GM10248 (cell line): Measurements from ENCODE around the gene LDLRAD2.
"Not testable (repeated sequence)": the region's sequence is repeated elsewhere in the genome, so short reads cannot be mapped to it uniquely, and the experiment has no call there.

Experiments used
- CTCF ChIA-PET: fragments of 300-600 bp; sonication (Branson Sonifier 250); formaldehyde crosslinking; extraction: SDS; loops from one replicate; lab custom pipeline; 2021; ENCODE audit warnings: antibody characterized with exemption; lab: Yijun Ruan, JAX
- POLR2A ChIA-PET: fragments of 350-650 bp; sonication (Branson Sonifier 250); formaldehyde crosslinking; extraction: SDS; loops from one replicate; lab custom pipeline; 2020; ENCODE audit warnings: antibody characterized with exemption; lab: Yijun Ruan, JAX
- DNase-seq: peaks from one replicate; pipeline ENCODE4 v3.0.0; 2012; ENCODE audit errors: extremely low spot score
- TF ChIP-seq, protein P1 (sequence below): IDR thresholded peaks from 2 replicates; pipeline ENCODE4 v1.5.1; 2012; ENCODE audit warnings: mild to moderate bottlenecking, low read depth; ENCODE audit errors: extremely low read depth, missing control alignments, control extremely low read depth

LDLRAD2 gene, protein sequence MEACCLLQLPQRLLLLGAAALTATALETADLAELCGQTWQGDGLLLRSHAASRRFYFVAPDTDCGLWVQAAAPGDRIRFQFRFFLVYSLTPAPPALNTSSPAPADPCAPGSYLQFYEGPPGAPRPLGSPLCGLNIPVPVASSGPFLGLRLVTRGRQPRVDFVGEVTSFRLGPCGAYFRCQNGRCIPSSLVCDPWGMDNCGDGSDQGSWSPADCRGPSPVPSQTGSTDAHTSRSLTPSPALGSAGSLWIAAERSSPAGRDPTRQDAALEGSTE

DNA sequence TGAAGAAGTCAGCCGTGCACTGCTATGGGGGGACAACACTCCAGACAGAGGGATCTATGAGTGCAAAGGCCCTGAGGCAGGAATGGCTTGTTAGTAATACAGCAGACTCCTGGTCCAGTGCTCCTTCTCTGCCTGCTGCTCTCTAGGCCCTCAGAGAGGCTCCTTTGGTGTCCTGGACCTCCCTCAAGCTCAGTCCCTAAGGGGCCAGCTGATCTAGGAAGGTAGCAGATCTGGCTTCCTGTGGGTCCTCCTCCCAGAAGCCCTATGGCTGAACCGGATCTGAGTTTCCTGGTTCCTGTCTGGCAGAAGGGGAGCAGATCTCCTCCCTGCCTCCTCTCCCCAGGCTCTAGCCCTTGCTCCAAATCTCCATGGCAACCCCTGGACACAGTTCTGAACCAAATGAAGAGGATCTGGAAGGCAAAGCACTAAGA lies at the start of gene LDLRAD2:
TSS of gene LDLRAD2 (plus strand) at position 391 of the 431 bp plus-strand sequence. CDS start 187 bp downstream, outside the sequence.
- TF ChIP-seq, protein P1, sequence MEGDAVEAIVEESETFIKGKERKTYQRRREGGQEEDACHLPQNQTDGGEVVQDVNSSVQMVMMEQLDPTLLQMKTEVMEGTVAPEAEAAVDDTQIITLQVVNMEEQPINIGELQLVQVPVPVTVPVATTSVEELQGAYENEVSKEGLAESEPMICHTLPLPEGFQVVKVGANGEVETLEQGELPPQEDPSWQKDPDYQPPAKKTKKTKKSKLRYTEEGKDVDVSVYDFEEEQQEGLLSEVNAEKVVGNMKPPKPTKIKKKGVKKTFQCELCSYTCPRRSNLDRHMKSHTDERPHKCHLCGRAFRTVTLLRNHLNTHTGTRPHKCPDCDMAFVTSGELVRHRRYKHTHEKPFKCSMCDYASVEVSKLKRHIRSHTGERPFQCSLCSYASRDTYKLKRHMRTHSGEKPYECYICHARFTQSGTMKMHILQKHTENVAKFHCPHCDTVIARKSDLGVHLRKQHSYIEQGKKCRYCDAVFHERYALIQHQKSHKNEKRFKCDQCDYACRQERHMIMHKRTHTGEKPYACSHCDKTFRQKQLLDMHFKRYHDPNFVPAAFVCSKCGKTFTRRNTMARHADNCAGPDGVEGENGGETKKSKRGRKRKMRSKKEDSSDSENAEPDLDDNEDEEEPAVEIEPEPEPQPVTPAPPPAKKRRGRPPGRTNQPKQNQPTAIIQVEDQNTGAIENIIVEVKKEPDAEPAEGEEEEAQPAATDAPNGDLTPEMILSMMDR = no peak
- POLR2A ChIA-PET = no interaction called here
- DNase-seq = peak; percentile 18
- CTCF ChIA-PET = no interaction called here

DNA sequence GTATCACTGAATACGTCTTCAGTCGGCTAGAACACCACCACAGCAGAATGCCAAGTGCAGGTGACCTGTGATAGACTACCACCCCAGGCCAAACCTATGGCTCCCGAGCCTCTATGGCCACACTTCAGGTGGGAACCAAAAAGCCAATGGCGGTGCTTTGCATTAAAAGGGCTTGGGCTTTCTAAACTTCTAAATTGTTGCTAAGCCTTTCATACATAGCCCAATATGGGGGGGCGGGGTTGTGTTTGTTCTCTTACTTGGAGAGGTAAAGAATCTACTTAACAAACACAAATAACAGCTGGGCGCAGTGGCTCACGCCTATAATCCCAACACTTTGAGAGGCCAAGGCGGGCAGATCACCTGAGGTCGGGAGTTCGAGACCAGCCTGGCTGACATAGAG lies 48.8 kb upstream of the LDLRAD2 start:
- POLR2A ChIA-PET = interaction anchor here (1.4 kb wide), 1 partner anchor 19 kb away, joined by 8 read pairs; the partner anchor contains the start of gene USP48
- CTCF ChIA-PET = interaction anchor here (0.8 to 3.7 kb wide), 5 partner anchors 10 to 19 kb away, joined by 3 to 18 read pairs (median 4); partner anchors contain the start of gene USP48
- TF ChIP-seq, protein P1 = no peak
- DNase-seq = no peak

DNA sequence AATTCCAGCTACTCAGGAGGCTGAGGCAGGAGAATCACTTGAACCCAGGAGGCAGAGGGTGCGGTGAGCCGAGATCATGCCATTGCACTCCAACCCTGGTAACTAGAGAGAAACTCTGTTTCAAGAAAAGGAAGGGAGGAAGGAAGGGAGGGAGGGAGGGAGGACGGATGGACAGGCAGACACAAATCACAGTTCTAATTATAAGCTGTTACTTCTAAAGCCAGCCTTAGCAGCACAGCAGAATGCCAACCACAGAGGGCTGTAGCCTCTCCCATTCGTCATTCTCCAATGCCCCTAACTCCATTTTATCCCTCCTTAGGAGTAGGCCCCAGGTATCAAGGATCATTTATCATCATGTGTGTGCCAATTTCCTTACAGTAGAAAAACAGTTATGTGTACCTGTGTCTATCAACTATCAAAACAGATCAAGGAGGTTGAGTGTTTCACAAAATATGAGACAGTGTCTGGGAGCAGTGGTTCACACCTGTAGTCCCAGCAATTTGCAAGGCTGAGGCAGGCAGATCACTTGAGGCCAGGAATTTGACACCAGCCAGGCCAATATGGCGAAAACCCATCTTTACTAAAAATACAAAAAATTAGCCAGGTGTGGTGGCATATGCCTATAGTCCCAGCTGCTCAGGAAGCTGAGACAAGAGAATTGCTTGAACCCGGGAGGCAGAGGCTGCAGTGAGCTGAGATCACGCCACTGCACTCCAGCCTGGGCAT lies 48.2 kb upstream of the LDLRAD2 start:
- DNase-seq = no peak
- CTCF ChIA-PET = interaction anchor here (0.8 to 4.2 kb wide), 7 partner anchors 8 to 19 kb away, joined by 3 to 19 read pairs (median 4); partner anchors contain the start of gene USP48
- POLR2A ChIA-PET = interaction anchor here (0.6 kb wide), 1 partner anchor 608 kb away, joined by 3 read pairs; no protein-coding TSS in a partner anchor
- TF ChIP-seq, protein P1 = no peak

DNA sequence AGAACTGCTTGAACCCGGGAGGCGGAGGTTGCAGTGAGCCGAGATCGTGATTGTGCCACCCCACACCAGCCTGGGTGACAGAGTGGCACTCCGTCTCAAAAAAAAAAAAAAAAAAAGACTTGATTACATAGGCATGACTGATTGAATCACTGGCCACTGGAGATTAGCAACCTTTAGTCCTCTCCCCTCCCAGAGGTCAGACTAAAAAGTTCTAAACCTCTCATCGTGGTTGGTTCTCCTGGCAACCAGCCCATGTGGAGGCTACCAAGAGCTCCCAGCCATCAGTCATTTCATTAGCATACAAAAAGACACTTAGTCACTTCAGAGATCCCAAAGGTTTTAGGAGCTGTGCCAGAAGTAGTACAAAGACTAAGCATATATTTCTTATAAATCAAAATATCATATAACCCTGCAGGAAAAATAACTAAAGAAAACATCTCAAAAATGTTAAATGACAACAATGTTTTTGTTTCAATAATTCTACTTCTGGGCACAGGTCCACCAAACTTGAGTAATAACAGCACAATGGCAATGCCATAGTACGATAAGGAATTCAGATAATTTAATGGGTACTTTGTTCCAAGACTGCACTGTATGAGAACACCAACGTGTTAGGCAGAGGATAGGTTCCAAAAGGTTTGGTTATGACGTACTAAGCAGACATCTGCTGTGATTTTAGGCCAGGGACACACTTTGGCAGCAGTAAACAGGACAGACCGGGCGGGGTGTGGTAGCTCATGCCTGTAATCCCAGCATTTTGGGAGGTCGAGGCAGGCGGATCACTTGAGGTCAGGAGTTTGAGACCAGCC lies 47.2 kb upstream of the LDLRAD2 start:
- ChIA-PET POLR2A (interaction anchor here (0.6 to 0.8 kb wide), 3 partner anchors 12 to 607 kb away, joined by 3 to 7 read pairs (median 3); partner anchors contain the start of gene USP48), CTCF (interaction anchor here (1.1 to 4.2 kb wide), 4 partner anchors 9 to 18 kb away, joined by 3 to 19 read pairs (median 6); no protein-coding TSS in a partner anchor)
- no peak for DNase-seq
- TF ChIP-seq, protein P1 = no peak

DNA sequence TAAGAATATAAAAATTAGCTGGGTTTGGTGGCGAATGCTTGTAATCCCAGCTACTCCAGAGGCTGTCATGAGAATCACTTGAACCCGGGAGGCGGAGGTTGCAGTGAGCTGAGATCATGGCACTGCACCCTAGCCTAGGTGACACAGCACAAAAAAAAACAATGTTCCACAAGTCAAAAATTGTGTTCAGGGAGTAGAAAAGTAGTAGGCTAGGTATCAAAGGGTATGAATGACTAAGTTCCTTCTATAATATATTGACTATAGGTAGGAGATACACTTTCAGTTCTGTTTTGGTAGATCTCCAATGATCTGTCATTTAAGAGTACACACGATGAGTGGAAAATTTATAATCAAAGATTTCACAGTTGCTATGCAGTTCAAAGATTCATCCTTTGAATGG lies 45.9 kb upstream of the LDLRAD2 start:
- ChIA-PET POLR2A (interaction anchor here (1.0 kb wide), 1 partner anchor 15 kb away, joined by 4 read pairs; no protein-coding TSS in a partner anchor), CTCF (interaction anchor here (2.5 to 4.2 kb wide), 2 partner anchors 10 to 15 kb away, joined by 8 to 19 read pairs; no protein-coding TSS in a partner anchor)
- DNase-seq = peak; percentile 26
- TF ChIP-seq, protein P1 = no peak

DNA sequence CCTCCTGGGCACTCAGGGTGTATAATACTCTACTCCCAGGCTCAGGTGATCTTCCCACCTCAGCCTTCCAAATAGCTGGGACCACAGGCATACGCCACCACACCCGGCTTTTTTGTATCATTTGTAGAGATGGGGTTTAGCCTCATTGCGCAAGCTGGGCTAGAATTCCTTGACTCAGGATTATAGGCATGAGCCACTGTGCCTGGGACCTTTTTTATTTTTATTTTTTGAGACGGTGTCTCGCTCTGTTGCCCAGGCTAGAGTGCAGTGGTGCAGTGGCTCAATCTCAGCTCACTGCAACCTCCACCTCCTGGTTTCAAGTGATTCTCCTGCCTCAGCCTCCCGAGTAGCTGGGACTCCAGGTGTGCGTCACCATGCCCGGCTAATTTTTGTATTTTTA lies 45.0 kb upstream of the LDLRAD2 start:
- CTCF ChIA-PET = interaction anchor here (2.5 to 4.2 kb wide), 2 partner anchors 9 to 14 kb away, joined by 8 to 19 read pairs; no protein-coding TSS in a partner anchor
- POLR2A ChIA-PET, DNase-seq: not testable (repeated sequence)
